ENCODE data around the gene TPBGL. TPM values are rescaled to one million over a fixed set of nuclear protein-coding genes. Genes with fewer than 3 reads are reported as not detected.

The TPBGL gene
- total RNA-seq, 1 donor from 2014 or later = not detected

DNA sequence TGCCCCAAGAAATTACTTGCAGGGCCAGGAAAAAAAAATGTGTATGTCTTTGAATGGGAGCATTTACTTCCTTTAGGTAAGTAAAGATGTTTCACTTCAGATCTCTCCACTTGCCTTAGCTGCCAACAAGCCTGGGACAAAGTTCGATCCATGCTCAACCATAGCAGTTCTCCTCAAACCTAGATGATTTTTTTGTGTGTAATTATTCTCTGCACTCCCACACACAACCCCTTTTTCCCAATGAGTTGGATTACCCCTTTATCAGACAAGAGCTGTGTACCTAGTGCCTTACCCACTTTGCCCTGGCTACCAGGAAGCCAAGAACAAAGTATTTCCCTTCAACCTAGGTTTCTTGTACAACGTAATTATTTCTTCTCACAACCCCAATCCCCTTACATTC lies 35.6 kb downstream of the TPBGL start:
- H3K9me3 Mint-ChIP-seq (ENCODE audit: unreplicated experiment) = no peaks in the 10 kb centered on the region
- H3K4me1 Mint-ChIP-seq (ENCODE audit: unreplicated experiment) = peaks cover 2% of the 10 kb centered on the region
- H3K27ac Mint-ChIP-seq (ENCODE audit: unreplicated experiment) = no peak overlapping the region
- no peak for DNase-seq (ENCODE audit: extremely low spot score, unreplicated experiment)
- no peak overlapping the region for H3K4me3 Mint-ChIP-seq (ENCODE audit: unreplicated experiment)
- H3K36me3 Mint-ChIP-seq (ENCODE audit: unreplicated experiment) = peaks cover 3% of the 10 kb centered on the region
- H3K27me3 Mint-ChIP-seq (ENCODE audit: unreplicated experiment) = no peaks in the 10 kb centered on the region
- TF ChIP-seq, protein P1, sequence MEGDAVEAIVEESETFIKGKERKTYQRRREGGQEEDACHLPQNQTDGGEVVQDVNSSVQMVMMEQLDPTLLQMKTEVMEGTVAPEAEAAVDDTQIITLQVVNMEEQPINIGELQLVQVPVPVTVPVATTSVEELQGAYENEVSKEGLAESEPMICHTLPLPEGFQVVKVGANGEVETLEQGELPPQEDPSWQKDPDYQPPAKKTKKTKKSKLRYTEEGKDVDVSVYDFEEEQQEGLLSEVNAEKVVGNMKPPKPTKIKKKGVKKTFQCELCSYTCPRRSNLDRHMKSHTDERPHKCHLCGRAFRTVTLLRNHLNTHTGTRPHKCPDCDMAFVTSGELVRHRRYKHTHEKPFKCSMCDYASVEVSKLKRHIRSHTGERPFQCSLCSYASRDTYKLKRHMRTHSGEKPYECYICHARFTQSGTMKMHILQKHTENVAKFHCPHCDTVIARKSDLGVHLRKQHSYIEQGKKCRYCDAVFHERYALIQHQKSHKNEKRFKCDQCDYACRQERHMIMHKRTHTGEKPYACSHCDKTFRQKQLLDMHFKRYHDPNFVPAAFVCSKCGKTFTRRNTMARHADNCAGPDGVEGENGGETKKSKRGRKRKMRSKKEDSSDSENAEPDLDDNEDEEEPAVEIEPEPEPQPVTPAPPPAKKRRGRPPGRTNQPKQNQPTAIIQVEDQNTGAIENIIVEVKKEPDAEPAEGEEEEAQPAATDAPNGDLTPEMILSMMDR (IDR thresholded peaks at IDR 0.05) = no peak

DNA sequence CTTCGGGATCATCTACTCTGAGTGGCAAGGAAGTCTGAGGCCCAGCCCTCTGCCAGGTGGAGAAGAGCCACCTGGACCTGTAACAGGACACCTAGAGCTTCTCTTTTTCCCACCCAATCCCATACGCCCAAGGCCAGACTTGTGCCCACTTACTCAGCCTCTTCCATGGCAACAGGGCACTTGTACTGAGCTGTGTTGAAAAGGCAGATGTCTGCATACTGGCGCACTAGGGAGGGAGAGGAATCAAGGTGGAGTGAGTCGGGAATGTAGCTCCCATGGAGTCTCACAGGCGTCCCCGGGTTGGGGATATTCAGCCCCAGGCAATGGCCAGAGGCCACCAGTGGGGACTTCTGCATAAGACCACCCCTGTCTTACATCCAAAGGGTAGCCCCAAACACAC lies 36.1 kb downstream of the TPBGL start:
- no peaks in the 10 kb centered on the region for H3K36me3 Mint-ChIP-seq (ENCODE audit: unreplicated experiment)
- H3K27ac Mint-ChIP-seq (ENCODE audit: unreplicated experiment) = no peak overlapping the region
- no peak for DNase-seq (ENCODE audit: extremely low spot score, unreplicated experiment)

DNA sequence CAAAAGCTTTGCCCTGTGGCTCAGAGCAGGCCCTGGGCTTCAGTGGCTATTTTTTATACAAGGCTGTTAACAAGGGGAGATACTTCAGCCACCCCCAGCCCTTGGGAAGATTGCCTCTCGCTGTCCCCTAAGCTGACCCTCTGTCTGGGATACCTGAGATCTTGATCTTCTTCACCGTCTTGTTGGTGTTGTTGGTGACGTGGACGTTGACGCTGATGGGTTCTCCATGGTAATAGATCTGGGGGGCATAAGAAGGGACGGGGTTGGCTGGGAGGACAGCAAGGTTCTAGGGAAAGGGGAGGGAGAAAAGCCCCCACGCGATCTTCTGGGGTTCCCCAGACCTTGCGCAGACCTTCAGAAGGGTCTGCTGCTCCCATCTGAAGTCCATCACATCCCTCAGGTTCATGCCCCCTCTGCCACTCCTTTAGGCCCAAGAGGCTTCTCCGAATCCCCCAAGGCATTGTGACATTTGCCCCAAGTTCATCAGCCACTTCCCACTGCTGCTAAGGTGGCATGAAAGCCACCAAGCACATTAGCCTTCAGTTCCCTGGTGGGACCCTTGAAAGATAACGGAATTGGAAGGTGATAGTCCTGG lies 36.7 kb downstream of the TPBGL start:
- Mint-ChIP-seq H3K36me3 (ENCODE audit: unreplicated experiment) (no peaks in the 10 kb centered on the region), H3K27me3 (ENCODE audit: unreplicated experiment) (no peaks in the 10 kb centered on the region), H3K4me1 (ENCODE audit: unreplicated experiment) (peaks cover 2% of the 10 kb centered on the region), H3K4me3 (ENCODE audit: unreplicated experiment) (no peak overlapping the region), H3K27ac (ENCODE audit: unreplicated experiment) (no peak overlapping the region), H3K9me3 (ENCODE audit: unreplicated experiment) (no peaks in the 10 kb centered on the region)
- DNase-seq (ENCODE audit: extremely low spot score, unreplicated experiment) = no peak
- TF ChIP-seq, protein P1 (IDR thresholded peaks at IDR 0.05) = no peak

More for the DNA sequence above, 36.1 kb downstream of the TPBGL start:
- TF ChIP-seq, protein P1 (IDR thresholded peaks at IDR 0.05) = no peak
- H3K4me1 Mint-ChIP-seq (ENCODE audit: unreplicated experiment) = peaks cover 2% of the 10 kb centered on the region
- no peak overlapping the region for H3K4me3 Mint-ChIP-seq (ENCODE audit: unreplicated experiment)
- H3K9me3 Mint-ChIP-seq (ENCODE audit: unreplicated experiment) = no peaks in the 10 kb centered on the region
- H3K27me3 Mint-ChIP-seq (ENCODE audit: unreplicated experiment) = no peaks in the 10 kb centered on the region

GRCh38 chr11:75277991-75278790 lies 37.6 kb downstream of the TPBGL start:
- Mint-ChIP-seq H3K4me1 (ENCODE audit: unreplicated experiment) (peaks cover 2% of the 10 kb centered on the region), H3K36me3 (ENCODE audit: unreplicated experiment) (no peaks in the 10 kb centered on the region), H3K27me3 (ENCODE audit: unreplicated experiment) (no peaks in the 10 kb centered on the region), H3K9me3 (ENCODE audit: unreplicated experiment) (no peaks in the 10 kb centered on the region), H3K4me3 (ENCODE audit: unreplicated experiment) (no peak overlapping the region), H3K27ac (ENCODE audit: unreplicated experiment) (no peak overlapping the region)
- TF ChIP-seq, protein P1 (IDR thresholded peaks at IDR 0.05) = no peak
- no peak for DNase-seq (ENCODE audit: extremely low spot score, unreplicated experiment)

- TF ChIP-seq, protein P1 (IDR thresholded peaks at IDR 0.05) = no peak
- H3K9me3 Mint-ChIP-seq (ENCODE audit: unreplicated experiment) = no peaks in the 10 kb centered on the region
- H3K27ac Mint-ChIP-seq (ENCODE audit: unreplicated experiment) = no peak overlapping the region
- no peak for DNase-seq (ENCODE audit: extremely low spot score, unreplicated experiment)
- H3K4me1 Mint-ChIP-seq (ENCODE audit: unreplicated experiment) = peaks cover 2% of the 10 kb centered on the region
- no peaks in the 10 kb centered on the region for H3K27me3 Mint-ChIP-seq (ENCODE audit: unreplicated experiment)
- H3K4me3 Mint-ChIP-seq (ENCODE audit: unreplicated experiment) = no peak overlapping the region
- H3K36me3 Mint-ChIP-seq (ENCODE audit: unreplicated experiment) = no peaks in the 10 kb centered on the region
These were observed 38.7 kb downstream of the TPBGL start for GRCh38 chr11:75279273-75279672.
